Body of pancreas (tissue), 4 donors: ENCODE measurements around the gene CLIP4. TPM values are rescaled to one million over a fixed set of nuclear protein-coding genes. Genes with fewer than 3 reads are reported as not detected.

Source experiments
- ATAC-seq: fragments of 150-250 bp; one replicate; pipeline ENCODE4 v1.9.1; 2016
- DNase-seq, 4 donors: peaks; one replicate each; pipeline ENCODE4 v3.0.0-alpha.2; 2019
- H3K27ac ChIP-seq, 4 donors: fragments of 200-600 bp; sonication (generic); 1 replicate in 3 of 4; 2 replicates in 1 of 4; pipeline versions ENCODE4 v1.5.1 to v1.6.1; 2016 to 2019; ENCODE audit warnings: mild to moderate bottlenecking in 1 of 4, mixed read lengths in 1 of 4, moderate library complexity in 1 of 4
- H3K27me3 ChIP-seq, 2 donors: fragments of 200-600 bp; sonication (generic); one replicate each; pipeline ENCODE4 v1.6.0; 2016; ENCODE audit warnings: mild to moderate bottlenecking in 1 of 2
- H3K36me3 ChIP-seq, 2 donors: fragments of 200-600 bp; sonication (generic); replicated peaks in 1 of 2; 2 replicates each; pipeline ENCODE4 v1.5.1; 2016; ENCODE audit warnings: low read depth in 2 of 2; ENCODE audit not compliant: insufficient read depth in 1 of 2
- H3K4me1 ChIP-seq: fragments of 200-600 bp; sonication (generic); one replicate; pipeline ENCODE4 v1.6.0; 2016
- H3K4me3 ChIP-seq, 2 donors: fragments of 200-600 bp; sonication (generic); 1 replicate in 1 of 2; 2 replicates in 1 of 2; pipeline ENCODE4 v1.5.1; 2016 to 2019
- H3K9me3 ChIP-seq, 3 donors: fragments of 200-600 bp; sonication (generic); 1 replicate in 2 of 3; 2 replicates in 1 of 3; pipeline ENCODE4 v1.5.1; 2016
- POLR2A ChIP-seq, 3 donors: fragments of 450-650 bp; IDR thresholded peaks; one replicate each; pipeline ENCODE4 v1.6.1; 2016; ENCODE audit warnings: antibody characterized with exemption in 3 of 3, mild to moderate bottlenecking in 2 of 3
- WGBS, 2 donors: methylation state at CpG; one replicate each; pipeline ENCODE4 v1.1.5; 2017; 5-methylcytosine and 5-hydroxymethylcytosine counted together
- intact Hi-C: fragments of 100-400 bp; cut with DNase I; formaldehyde crosslinking; loops from one replicate; pipeline ENCODE4 v1.15.1; 2023
- total RNA-seq, 2 donors: library from RNA; depleted of rRNA; stranded (reverse); fragments of >200 nt; gene quantifications; one replicate each; pipeline ENCODE4 v1.1.0, GENCODE V29; 2016
- TF ChIP-seq, protein P1 (sequence below), 7 experiments: fragments of 450-650 bp in 4 of 7; fragments of 200-600 bp in 3 of 7; sonication (generic) in 3 of 7; IDR thresholded peaks; one replicate each; pipeline ENCODE4 v1.5.1; 2016 to 2019; ENCODE audit warnings: antibody characterized with exemption in 7 of 7

The CLIP4 gene
- total RNA-seq, 2 donors from 2014 or later, result 17.5 to 19.7 TPM

DNA sequence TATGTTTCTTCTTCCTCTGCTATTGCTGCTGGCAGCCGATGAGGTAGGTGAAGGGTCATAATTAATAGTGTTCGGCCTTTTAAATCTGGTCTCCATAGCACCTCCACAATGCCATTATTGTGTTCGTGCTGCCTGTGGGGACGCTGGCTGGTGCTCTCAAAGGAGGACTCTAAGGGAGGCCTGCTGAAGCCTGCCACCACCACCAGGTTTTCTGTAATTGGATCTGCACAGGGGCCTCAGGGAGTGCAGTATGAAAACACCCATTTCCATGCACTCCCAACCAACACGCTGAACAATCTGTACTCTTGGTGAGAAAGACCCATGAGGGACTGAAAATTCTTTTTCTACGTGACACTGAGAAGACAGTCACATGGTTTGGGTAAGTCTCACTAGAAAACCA, 17.6 kb upstream of the CLIP4 start:
- Histone ChIP-seq H3K9me3 (no peaks in the 10 kb centered on the region), H3K4me1 (no peaks in the 10 kb centered on the region), H3K27ac (no peak overlapping the region), H3K27me3 (no peaks in the 10 kb centered on the region), H3K36me3 (no peaks in the 10 kb centered on the region), H3K4me3 (no peak overlapping the region)
- DNase-seq (no peak), ATAC-seq (peak; percentile 12)
- WGBS, 2 donors, result 56 to 65% methylated on average over 6 of the region's 6 CpGs
- TF ChIP-seq, protein P1, sequence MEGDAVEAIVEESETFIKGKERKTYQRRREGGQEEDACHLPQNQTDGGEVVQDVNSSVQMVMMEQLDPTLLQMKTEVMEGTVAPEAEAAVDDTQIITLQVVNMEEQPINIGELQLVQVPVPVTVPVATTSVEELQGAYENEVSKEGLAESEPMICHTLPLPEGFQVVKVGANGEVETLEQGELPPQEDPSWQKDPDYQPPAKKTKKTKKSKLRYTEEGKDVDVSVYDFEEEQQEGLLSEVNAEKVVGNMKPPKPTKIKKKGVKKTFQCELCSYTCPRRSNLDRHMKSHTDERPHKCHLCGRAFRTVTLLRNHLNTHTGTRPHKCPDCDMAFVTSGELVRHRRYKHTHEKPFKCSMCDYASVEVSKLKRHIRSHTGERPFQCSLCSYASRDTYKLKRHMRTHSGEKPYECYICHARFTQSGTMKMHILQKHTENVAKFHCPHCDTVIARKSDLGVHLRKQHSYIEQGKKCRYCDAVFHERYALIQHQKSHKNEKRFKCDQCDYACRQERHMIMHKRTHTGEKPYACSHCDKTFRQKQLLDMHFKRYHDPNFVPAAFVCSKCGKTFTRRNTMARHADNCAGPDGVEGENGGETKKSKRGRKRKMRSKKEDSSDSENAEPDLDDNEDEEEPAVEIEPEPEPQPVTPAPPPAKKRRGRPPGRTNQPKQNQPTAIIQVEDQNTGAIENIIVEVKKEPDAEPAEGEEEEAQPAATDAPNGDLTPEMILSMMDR (IDR thresholded peaks at IDR 0.05), result no peak
- TF ChIP-seq POLR2A (IDR thresholded peaks at IDR 0.05), result no peak
- intact Hi-C loops, result no loop called here

DNA sequence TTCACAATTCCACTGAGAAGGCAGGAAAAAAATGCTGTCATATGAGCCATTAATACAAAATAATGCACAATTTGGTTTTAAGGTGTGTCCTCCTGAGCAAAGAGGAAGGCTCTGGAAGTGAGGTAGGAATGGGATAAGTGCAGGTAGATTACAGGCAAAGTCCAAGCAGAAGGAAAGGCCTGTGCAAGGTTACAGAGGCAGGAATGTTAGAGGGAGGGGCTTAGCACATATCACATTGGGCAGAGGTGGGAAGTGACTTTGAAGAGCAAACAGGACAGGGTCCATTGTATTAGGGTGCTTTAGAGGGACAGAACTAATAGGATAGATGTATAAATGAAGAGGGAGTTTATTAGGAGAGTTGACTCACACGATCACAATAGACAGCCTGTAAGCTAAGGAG, 14.7 kb upstream of the CLIP4 start:
- WGBS, 2 donors, result 84 to 93% methylated on average over 1 of the region's 1 CpG
- TF ChIP-seq, protein P1 (IDR thresholded peaks at IDR 0.05), result no peak
- TF ChIP-seq POLR2A (IDR thresholded peaks at IDR 0.05), result no peak
- Histone ChIP-seq H3K36me3 (no peaks in the 10 kb centered on the region), H3K4me3 (no peak overlapping the region), H3K27ac (no peak overlapping the region), H3K4me1 (no peaks in the 10 kb centered on the region), H3K27me3 (no peaks in the 10 kb centered on the region), H3K9me3 (no peaks in the 10 kb centered on the region)
- no peak for ATAC-seq
- intact Hi-C loops, result no loop called here
- no peak for DNase-seq

DNA sequence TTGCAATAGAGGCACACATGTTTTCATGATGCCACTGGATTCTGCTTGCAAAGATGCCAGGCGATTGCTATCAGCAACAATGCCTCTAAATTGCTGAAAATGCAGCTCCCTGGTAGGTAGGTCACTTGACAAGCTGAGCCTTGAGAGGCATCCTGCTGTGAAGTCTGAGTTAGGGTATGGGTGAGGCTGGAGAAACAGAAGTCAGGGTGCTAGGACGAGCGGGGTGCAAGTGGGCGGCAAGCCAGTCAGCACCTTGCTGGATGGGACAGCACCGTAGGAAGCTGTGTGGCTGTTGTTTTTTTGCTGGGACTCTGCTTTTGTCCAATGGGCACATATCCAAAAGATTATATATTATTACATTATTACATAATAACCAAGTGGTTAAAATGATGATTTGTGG, 10.5 kb upstream of the CLIP4 start:
- no peak for ATAC-seq
- no peak for DNase-seq

DNA sequence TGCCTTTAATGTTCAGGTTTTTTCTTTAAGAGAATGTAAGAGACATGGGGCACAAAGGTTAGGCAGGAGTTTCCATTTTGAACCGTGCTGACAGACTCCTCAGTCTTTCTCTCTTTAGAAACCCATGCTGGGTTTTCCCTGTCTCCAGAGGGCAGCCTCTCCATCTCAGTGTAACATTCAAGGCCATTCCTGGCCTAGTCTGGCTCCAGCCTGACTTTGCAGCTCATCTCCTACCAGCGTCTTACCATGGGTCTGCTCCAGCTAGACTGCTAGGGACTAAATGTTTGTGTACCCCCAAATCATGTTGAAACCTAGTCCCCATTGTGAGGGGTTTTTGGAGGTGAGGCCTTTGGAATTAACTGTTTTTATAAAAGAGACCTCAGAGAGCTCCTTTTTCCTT, 9.8 kb upstream of the CLIP4 start:
- WGBS, 2 donors, result 50 to 72% methylated on average over 2 of the region's 2 CpGs
- intact Hi-C loops, result no loop called here

More for the DNA sequence above, 10.5 kb upstream of the CLIP4 start:
- Histone ChIP-seq H3K4me1 (no peaks in the 10 kb centered on the region), H3K27ac (no peak overlapping the region), H3K27me3 (no peaks in the 10 kb centered on the region), H3K9me3 (no peaks in the 10 kb centered on the region), H3K4me3 (no peak overlapping the region), H3K36me3 (no peaks in the 10 kb centered on the region)
- 84 to 89% methylated on average over 5 of the region's 5 CpGs for WGBS, 2 donors
- intact Hi-C loops, result no loop called here
- TF ChIP-seq, protein P1 (IDR thresholded peaks at IDR 0.05), result no peak
- TF ChIP-seq POLR2A (IDR thresholded peaks at IDR 0.05), result no peak

DNA sequence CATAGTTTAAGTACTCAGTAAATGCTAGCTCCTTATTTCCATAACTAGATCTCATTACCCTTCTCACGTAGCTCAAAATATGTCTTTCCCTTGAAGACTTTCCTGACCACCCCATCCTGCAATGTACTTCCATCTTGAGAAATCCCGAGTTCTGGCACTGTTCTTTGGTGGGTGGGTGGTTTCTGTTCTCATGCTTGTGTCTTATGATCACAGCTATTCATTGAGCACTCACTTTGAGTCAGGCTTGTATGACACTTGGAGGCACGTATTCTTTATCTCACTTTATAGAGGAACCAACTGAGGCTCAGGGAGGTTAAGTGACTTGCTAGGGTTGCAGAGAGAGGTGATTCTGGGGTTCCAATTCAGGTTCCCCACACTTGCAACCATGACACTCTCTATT, 9.0 kb upstream of the CLIP4 start:
- Histone ChIP-seq H3K9me3 (no peaks in the 10 kb centered on the region), H3K4me3 (no peak overlapping the region), H3K27me3 (no peaks in the 10 kb centered on the region), H3K4me1 (no peaks in the 10 kb centered on the region), H3K36me3 (no peaks in the 10 kb centered on the region), H3K27ac (no peak overlapping the region)
- ATAC-seq, result no peak
- no peak for TF ChIP-seq POLR2A (IDR thresholded peaks at IDR 0.05)
- TF ChIP-seq, protein P1 (IDR thresholded peaks at IDR 0.05), result no peak
- DNase-seq, result no peak
- intact Hi-C loops, result no loop called here
- 77 to 83% methylated on average over 3 of the region's 3 CpGs for WGBS, 2 donors

More for the DNA sequence above, 9.8 kb upstream of the CLIP4 start:
- Histone ChIP-seq H3K36me3 (no peaks in the 10 kb centered on the region), H3K9me3 (no peaks in the 10 kb centered on the region), H3K4me3 (no peak overlapping the region), H3K4me1 (no peaks in the 10 kb centered on the region), H3K27ac (no peak overlapping the region), H3K27me3 (no peaks in the 10 kb centered on the region)
- TF ChIP-seq, protein P1 (IDR thresholded peaks at IDR 0.05), result no peak
- TF ChIP-seq POLR2A (IDR thresholded peaks at IDR 0.05), result no peak
- ATAC-seq, result no peak
- DNase-seq, result no peak
